Urinary bladder (tissue), 4 donors: Measurements from ENCODE around the gene ZNF266. TPM values are rescaled to one million over a fixed set of nuclear protein-coding genes. Genes with fewer than 3 reads are reported as not detected.

Experiments used
- DNase-seq: peaks from one replicate; pipeline ENCODE4 v3.0.0-alpha.2; 2015; ENCODE audit errors: extremely low spot score
- H3K27ac ChIP-seq: one replicate; pipeline ENCODE4 v1.5.1; 2013; ENCODE audit warnings: low read depth, mild to moderate bottlenecking, moderate library complexity
- H3K36me3 ChIP-seq: one replicate; pipeline ENCODE4 v1.6.1; 2013; ENCODE audit warnings: mild to moderate bottlenecking, moderate library complexity; ENCODE audit not compliant: insufficient read depth
- H3K4me1 ChIP-seq: one replicate; pipeline ENCODE4 v1.6.1; 2013; ENCODE audit warnings: mild to moderate bottlenecking, moderate library complexity; ENCODE audit not compliant: insufficient read depth
- H3K4me3 ChIP-seq: one replicate; pipeline ENCODE4 v1.5.1; 2013; ENCODE audit warnings: low read depth, low read length
- WGBS: extraction: QIAGEN DNeasy Blood & Tissue Kit; methylation state at CpG from one replicate; pipeline ENCODE4 v1.1.7; 2013; 5-methylcytosine and 5-hydroxymethylcytosine counted together
- polyA plus RNA-seq: library from polyadenylated mRNA; stranded (reverse); fragments of 200-250 nt; gene quantifications from one replicate; pipeline ENCODE4 v1.2.3, GENCODE V29; 2013
- total RNA-seq: library from RNA; depleted of rRNA; stranded (reverse); fragments of >200 nt; gene quantifications from one replicate; pipeline ENCODE4 v1.2.3, GENCODE V29; 2014
- donor health status: healthy with polysubstance abuse.
- donor health status: healthy.

Gene ZNF266
- total RNA-seq = 30.7 TPM
- 23.5 TPM for polyA plus RNA-seq

GRCh38 chr19:9435279-9436268, at the start of gene ZNF266:
TSS of gene ZNF266 (minus strand) at chr19:9435573. CDS start at chr19:9420089, 15,484 bp downstream.
- peak; percentile 83 for DNase-seq
- Histone ChIP-seq H3K4me1 (no peaks in the 10 kb centered on the region), H3K36me3 (peaks cover 3% of the 10 kb centered on the region), H3K4me3 (peak within 1 kb of the TSS; percentile 90), H3K27ac (peak within 1 kb of the TSS; percentile 89)
- 11% methylated on average over 56 of the region's 56 CpGs for WGBS

- no peak overlapping the region for H3K27ac ChIP-seq
- WGBS = 87% methylated on average over 2 of the region's 2 CpGs
- H3K4me3 ChIP-seq = no peak overlapping the region
- no peaks in the 10 kb centered on the region for H3K36me3 ChIP-seq
- DNase-seq = no peak
- no peaks in the 10 kb centered on the region for H3K4me1 ChIP-seq
These were observed 49.8 kb upstream of the ZNF266 start for GRCh38 chr19:9485140-9485539.

- Histone ChIP-seq H3K27ac (no peak overlapping the region), H3K4me1 (no peaks in the 10 kb centered on the region), H3K4me3 (no peak overlapping the region), H3K36me3 (no peaks in the 10 kb centered on the region)
- DNase-seq = no peak
These were observed 39.6 kb upstream of the ZNF266 start for GRCh38 chr19:9474975-9475374.

DNA sequence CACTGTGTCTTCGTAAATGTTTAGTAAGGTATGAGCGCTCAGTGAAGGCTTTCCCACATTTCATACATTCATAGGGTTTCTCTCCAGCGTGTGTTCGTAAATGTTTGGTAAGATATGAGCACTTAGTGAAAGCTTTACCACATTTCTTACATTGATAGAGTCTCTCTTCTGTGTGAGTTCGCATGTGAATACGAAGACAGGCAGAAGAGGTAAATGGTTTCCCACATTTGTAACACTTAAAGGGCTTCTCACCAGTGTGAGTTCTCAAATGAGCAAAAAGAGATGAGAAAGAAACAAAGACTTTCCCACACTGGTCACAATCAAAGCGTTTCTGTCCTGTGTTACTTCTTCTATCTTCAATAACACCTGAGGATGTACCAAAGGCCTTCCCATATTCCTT, 31.8 kb upstream of the ZNF266 start:
- no peak overlapping the region for H3K4me3 ChIP-seq
- no peaks in the 10 kb centered on the region for H3K36me3 ChIP-seq
- WGBS = 89% methylated on average over 7 of the region's 7 CpGs
- H3K4me1 ChIP-seq = no peaks in the 10 kb centered on the region
- no peak for DNase-seq
- no peak overlapping the region for H3K27ac ChIP-seq

DNA sequence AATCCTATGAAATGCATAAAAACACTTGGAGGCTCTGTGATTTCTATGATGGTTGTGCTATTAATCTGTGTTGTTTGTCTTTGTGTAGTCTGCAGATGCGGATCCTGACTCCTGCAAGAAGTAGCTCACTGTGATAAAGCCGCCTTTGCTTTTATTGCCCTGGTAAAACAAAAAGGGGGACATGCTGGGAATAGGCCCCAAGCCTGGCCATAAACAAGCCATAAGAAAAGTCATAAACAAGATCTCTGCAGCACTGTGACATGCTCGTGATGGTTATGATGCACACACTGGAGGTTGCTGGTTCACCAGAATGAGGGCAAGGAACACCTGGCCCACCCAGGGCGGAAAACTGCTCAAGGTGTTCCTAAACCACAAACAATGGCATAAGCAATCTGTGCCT, 26.6 kb upstream of the ZNF266 start:
- Histone ChIP-seq H3K36me3 (no peaks in the 10 kb centered on the region), H3K4me3 (no peak overlapping the region), H3K4me1 (no peaks in the 10 kb centered on the region), H3K27ac (no peak overlapping the region)
- 87% methylated on average over 4 of the region's 4 CpGs for WGBS
- DNase-seq = no peak

DNA sequence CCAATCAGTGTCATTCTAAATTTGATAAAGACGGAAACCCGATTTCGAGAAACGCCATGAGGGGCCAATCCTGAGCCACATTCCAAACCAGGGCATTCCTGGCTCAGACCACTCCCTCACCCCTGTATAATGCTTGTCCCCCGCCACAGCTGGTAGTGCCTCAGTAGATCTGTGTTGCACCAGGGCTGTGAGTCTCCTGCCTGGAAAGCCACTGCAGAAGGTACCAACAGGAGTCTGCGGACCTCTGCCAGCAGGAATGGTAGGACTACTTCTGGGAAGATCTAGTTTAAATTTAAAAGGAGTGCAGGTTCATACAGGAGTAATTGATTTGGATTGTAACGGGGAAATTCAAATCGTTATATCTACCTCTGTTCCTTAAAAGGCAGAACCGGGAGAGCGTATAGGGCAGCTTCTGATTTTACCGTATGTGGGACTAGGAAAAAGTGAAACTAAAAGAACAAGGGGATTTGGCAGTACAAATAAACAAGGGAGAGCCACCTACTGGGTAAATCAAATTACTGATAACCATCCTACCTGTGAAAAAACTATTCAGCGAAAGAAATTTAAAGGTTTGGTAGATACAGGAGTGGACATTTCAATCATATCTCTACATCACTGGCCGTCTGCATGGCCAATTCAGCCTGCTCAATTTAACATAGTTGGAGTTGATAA, 20.8 kb upstream of the ZNF266 start:
- H3K36me3 ChIP-seq = no peaks in the 10 kb centered on the region
- no peak for DNase-seq
- 74% methylated on average over 13 of the region's 13 CpGs for WGBS
- H3K27ac ChIP-seq = no peak overlapping the region
- no peak overlapping the region for H3K4me3 ChIP-seq
- no peaks in the 10 kb centered on the region for H3K4me1 ChIP-seq

- Histone ChIP-seq H3K4me3 (no peak overlapping the region), H3K27ac (no peak overlapping the region), H3K4me1 (no peaks in the 10 kb centered on the region), H3K36me3 (no peaks in the 10 kb centered on the region)
- WGBS = 90% methylated on average over 4 of the region's 4 CpGs
- no peak for DNase-seq
These were observed 18.6 kb upstream of the ZNF266 start for GRCh38 chr19:9453953-9454352.

- no peak for DNase-seq
- Histone ChIP-seq H3K36me3 (peaks cover 2% of the 10 kb centered on the region), H3K4me3 (no peak overlapping the region), H3K27ac (no peak overlapping the region), H3K4me1 (no peaks in the 10 kb centered on the region)
- WGBS = 95% methylated on average over 1 of the region's 1 CpG
These were observed 9.7 kb upstream of the ZNF266 start for GRCh38 chr19:9445037-9445436.

DNA sequence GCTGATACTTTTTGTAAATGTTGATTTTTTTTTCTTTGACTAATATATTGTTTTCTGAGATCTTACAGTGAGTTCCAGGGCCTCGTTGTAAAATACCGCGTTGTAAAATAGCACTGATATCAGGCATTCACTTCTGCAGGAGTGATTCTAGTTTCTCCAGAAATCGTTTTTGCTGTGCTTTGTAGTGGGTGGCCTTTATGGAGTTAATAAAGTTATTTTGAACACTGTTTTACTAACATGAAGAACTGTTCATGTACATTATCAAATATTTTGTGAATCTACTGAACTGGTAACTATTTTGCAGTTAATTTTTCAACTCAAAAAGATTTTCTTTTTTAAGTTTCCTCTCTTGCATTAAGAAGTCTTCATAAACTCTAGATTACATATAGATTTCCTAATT, 985 bp upstream of the ZNF266 start:
- no peak overlapping the region for H3K4me3 ChIP-seq
- H3K36me3 ChIP-seq = peaks cover 3% of the 10 kb centered on the region
- no peaks in the 10 kb centered on the region for H3K4me1 ChIP-seq
- 74% methylated on average over 4 of the region's 4 CpGs for WGBS
- no peak for DNase-seq
- H3K27ac ChIP-seq = no peak overlapping the region

DNA sequence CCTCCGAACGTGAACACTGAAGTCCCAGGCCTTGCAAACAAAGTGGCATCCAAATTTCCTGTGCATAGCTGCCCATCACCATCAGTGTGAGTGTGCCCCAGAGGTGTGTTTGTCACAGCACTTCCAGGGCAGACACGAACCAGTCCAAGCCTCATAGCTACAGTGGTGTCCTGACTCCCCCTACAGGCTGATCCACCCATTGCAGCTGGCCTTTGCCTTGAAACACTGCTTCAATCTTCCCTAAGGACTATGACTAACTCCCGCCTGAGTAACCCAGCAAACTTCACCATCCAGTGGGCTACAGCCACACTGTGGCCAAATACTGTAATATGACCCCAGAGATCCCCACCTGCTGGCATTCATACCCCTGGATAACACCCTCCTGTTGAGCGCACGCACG, 3.9 kb downstream of the ZNF266 start:
- H3K27ac ChIP-seq = no peak overlapping the region
- H3K4me3 ChIP-seq = no peak overlapping the region
- no peaks in the 10 kb centered on the region for H3K4me1 ChIP-seq
- no peak for DNase-seq
- 85% methylated on average over 7 of the region's 7 CpGs for WGBS
- peaks cover 5% of the 10 kb centered on the region for H3K36me3 ChIP-seq

- WGBS = 93% methylated on average over 1 of the region's 1 CpG
- peaks cover 5% of the 10 kb centered on the region for H3K36me3 ChIP-seq
- no peak overlapping the region for H3K4me3 ChIP-seq
- DNase-seq = no peak
- no peaks in the 10 kb centered on the region for H3K4me1 ChIP-seq
- no peak overlapping the region for H3K27ac ChIP-seq
These were observed 4.9 kb downstream of the ZNF266 start for GRCh38 chr19:9430444-9430843.

- no peaks in the 10 kb centered on the region for H3K4me1 ChIP-seq
- H3K4me3 ChIP-seq = no peak overlapping the region
- DNase-seq = no peak
- no peak overlapping the region for H3K27ac ChIP-seq
- peaks cover 7% of the 10 kb centered on the region for H3K36me3 ChIP-seq
- 77% methylated on average over 6 of the region's 6 CpGs for WGBS
These were observed 7.4 kb downstream of the ZNF266 start for GRCh38 chr19:9427941-9428340.

- no peak overlapping the region for H3K4me3 ChIP-seq
- H3K27ac ChIP-seq = no peak overlapping the region
- H3K36me3 ChIP-seq = peaks cover 32% of the 10 kb centered on the region
- no peaks in the 10 kb centered on the region for H3K4me1 ChIP-seq
- WGBS = 98% methylated on average over 14 of the region's 14 CpGs
- no peak for DNase-seq
These were observed 22.0 kb downstream of the ZNF266 start for GRCh38 chr19:9413240-9413954.
